ENCODE data around the gene ATP5MG. TPM values are rescaled to one million over a fixed set of nuclear protein-coding genes. Genes with fewer than 3 reads are reported as not detected.

The ATP5MG gene
- total RNA-seq = 10 to 100 TPM; 38.5 to 89.8 (median 51.6) TPM

DNA sequence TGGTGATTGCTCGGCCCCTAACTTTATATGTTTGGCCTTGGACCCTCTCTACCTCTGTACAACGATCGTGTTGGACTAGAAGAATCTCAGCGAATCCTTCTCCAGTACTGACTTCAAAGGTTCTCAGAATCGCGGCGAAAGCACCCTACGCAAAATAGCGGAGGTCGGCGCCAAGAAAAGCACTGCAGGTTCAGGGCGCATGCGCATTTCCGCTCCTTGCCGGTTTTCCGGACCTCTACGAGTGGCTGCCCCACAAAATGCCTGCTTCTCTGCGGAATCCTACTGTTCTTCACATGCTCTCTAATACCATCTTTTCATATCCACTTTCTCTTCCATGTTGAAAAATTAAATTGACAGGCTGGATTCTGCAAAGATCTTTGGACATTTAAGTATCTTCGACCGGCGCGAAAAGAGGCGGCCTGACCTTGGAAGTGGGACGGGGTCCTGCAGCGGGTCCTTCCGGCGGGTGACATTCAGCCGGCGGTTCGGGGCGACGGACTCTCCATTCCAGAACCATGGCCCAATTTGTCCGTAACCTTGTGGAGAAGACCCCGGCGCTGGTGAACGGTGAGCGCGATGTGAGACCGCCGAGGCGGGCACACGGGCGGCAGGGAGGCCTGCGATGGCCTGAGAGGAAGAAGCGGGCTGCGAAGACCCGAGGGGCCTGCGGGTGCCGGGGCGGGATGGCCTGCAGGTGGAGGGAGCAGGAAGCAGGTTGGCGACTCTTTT is at the start of gene ATP5MG:
ATP5MG (plus strand) TSS at position 456 of the 729 bp plus-strand sequence; CDS start at position 516, 60 bp downstream.
- no peaks in the 10 kb centered on the region for H3K27me3 ChIP-seq
- peaks cover 2 to 19% (median 11%) of the 10 kb centered on the region in 4 donors for H3K4me1 ChIP-seq
- peak within 1 kb of the TSS; percentile 75 to 79 (median 77) for H3K4me3 ChIP-seq
- peak within 1 kb of the TSS; percentile 82 to 89 (median 86) for H3K27ac ChIP-seq
- peak in 1 of 2 donors; percentile 60 for TF ChIP-seq POLR2A (IDR thresholded peaks at IDR 0.05)
- TF ChIP-seq CTCF (IDR thresholded peaks at IDR 0.05) = peak in 3 of 6 experiments; percentile 4 to 21 (median 13)
- H3K9me3 ChIP-seq = no peaks in the 10 kb centered on the region
- peaks cover 0 to 27% (median 0%) of the 10 kb centered on the region in 3 donors for H3K36me3 ChIP-seq
- peak; percentile 84 to 96 (median 87) for DNase-seq

GRCh38 chr11:118353084-118353710 is 48.2 kb upstream of the ATP5MG start:
- Histone ChIP-seq H3K27me3 (no peaks in the 10 kb centered on the region), H3K4me3 (no peak overlapping the region), H3K4me1 (no peaks in the 10 kb centered on the region), H3K9me3 (no peaks in the 10 kb centered on the region), H3K27ac (no peak overlapping the region), H3K36me3 (no peaks in the 10 kb centered on the region)
- no peak for DNase-seq
- TF ChIP-seq CTCF (IDR thresholded peaks at IDR 0.05) (peak; percentile 26 to 67 (median 58)), POLR2A (IDR thresholded peaks at IDR 0.05) (no peak)

DNA sequence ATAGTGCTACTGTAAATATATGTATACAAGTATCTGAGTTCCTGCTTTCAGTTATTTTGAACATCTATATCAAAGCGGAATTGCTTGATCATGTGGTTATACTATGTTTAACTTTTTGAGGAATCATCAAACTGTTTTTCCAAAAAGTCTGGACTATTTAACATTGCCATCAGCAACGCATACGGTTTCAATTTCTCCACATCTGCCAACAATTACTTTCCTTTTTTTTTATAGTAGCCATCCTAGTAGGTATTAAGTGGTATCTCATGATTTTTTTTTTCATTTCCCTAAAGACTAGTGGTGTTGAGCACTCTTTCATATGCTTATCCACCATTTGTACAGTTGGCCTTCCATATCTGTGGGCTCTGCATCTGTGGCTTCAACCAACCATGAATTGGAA is 43.3 kb upstream of the ATP5MG start:
- peaks cover 0 to 21% (median 0%) of the 10 kb centered on the region in 4 donors for H3K4me1 ChIP-seq
- H3K9me3 ChIP-seq = no peaks in the 10 kb centered on the region
- TF ChIP-seq POLR2A (IDR thresholded peaks at IDR 0.05) (no peak), CTCF (IDR thresholded peaks at IDR 0.05) (no peak)
- H3K27ac ChIP-seq = no peak overlapping the region
- H3K36me3 ChIP-seq = no peaks in the 10 kb centered on the region
- no peak overlapping the region for H3K4me3 ChIP-seq
- no peak for DNase-seq
- no peaks in the 10 kb centered on the region for H3K27me3 ChIP-seq

- no peaks in the 10 kb centered on the region for H3K36me3 ChIP-seq
These were observed 42.0 kb upstream of the ATP5MG start, which contains the start of gene UBE4A for GRCh38 chr11:118359295-118359958. Gene UBE4A (plus strand): TSS chr11:118359600. CDS start chr11:118365081, 5,481 bp downstream.

More at GRCh38 chr11:118359295-118359958, 42.0 kb upstream of the ATP5MG start, which contains the start of gene UBE4A:
- Histone ChIP-seq H3K4me1 (peaks cover 0 to 21% (median 0%) of the 10 kb centered on the region in 4 donors), H3K27me3 (no peaks in the 10 kb centered on the region), H3K27ac (peak within 1 kb of the TSS; percentile 58 to 73 (median 70)), H3K9me3 (no peaks in the 10 kb centered on the region), H3K4me3 (peak within 1 kb of the TSS; percentile 48 to 80 (median 72))
- DNase-seq = peak; percentile 97 to 99 (median 98)
- TF ChIP-seq CTCF (IDR thresholded peaks at IDR 0.05) (no peak), POLR2A (IDR thresholded peaks at IDR 0.05) (peak; percentile 61 to 69)

All from Peyer's patch (tissue), 4 donors.